ENCODE results near the gene BRCA2.

BRCA2 gene

GRCh38 chr13:32447894-32448623, 132.8 kb downstream of the BRCA2 start:
- in situ Hi-C loops (cut with HindIII; ENCODE audit: low pct_ligation_motif_present, low pct_unique_long_range_greater_than_20kb, low sequenced_read_pairs), result no loop called here
- no peak for DNase-seq

GRCh38 chr13:32448972-32449371, 133.7 kb downstream of the BRCA2 start:
- in situ Hi-C loops (cut with HindIII; ENCODE audit: low pct_ligation_motif_present, low pct_unique_long_range_greater_than_20kb, low sequenced_read_pairs), result no loop called here
- no peak for DNase-seq

Data from ACHN (cell line).